Uterus (tissue), 2 donors: Measurements from ENCODE around the gene RBM46.
"Not testable (repeated sequence)": the region's sequence is repeated elsewhere in the genome, so short reads cannot be mapped to it uniquely, and the experiment has no call there.

ENCODE experiments used
- POLR2A ChIP-seq, 2 donors: fragments of 450-650 bp; IDR thresholded peaks; one replicate each; pipeline ENCODE4 v1.6.1; 2016; ENCODE audit warnings: antibody characterized with exemption in 2 of 2, mild to moderate bottlenecking in 1 of 2, moderate library complexity in 1 of 2
- TF ChIP-seq, protein P1 (sequence below), 4 experiments: fragments of 200-600 bp in 2 of 4; fragments of 450-650 bp in 2 of 4; sonication (generic) in 2 of 4; IDR thresholded peaks; one replicate each; pipeline ENCODE4 v1.5.1; 2016 to 2019; ENCODE audit warnings: antibody characterized with exemption in 4 of 4, mild to moderate bottlenecking in 2 of 4, moderate library complexity in 1 of 4

GRCh38 chr4:154874049-154874448 is 93.0 kb downstream of the RBM46 start:
- TF ChIP-seq, protein P1, sequence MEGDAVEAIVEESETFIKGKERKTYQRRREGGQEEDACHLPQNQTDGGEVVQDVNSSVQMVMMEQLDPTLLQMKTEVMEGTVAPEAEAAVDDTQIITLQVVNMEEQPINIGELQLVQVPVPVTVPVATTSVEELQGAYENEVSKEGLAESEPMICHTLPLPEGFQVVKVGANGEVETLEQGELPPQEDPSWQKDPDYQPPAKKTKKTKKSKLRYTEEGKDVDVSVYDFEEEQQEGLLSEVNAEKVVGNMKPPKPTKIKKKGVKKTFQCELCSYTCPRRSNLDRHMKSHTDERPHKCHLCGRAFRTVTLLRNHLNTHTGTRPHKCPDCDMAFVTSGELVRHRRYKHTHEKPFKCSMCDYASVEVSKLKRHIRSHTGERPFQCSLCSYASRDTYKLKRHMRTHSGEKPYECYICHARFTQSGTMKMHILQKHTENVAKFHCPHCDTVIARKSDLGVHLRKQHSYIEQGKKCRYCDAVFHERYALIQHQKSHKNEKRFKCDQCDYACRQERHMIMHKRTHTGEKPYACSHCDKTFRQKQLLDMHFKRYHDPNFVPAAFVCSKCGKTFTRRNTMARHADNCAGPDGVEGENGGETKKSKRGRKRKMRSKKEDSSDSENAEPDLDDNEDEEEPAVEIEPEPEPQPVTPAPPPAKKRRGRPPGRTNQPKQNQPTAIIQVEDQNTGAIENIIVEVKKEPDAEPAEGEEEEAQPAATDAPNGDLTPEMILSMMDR (IDR thresholded peaks at IDR 0.05), result not testable (repeated sequence)
- TF ChIP-seq POLR2A (IDR thresholded peaks at IDR 0.05), result not testable (repeated sequence)
